GM10266 (cell line): ENCODE data around the gene P2RX6.
"Not testable (repeated sequence)": the region's sequence is repeated elsewhere in the genome, so short reads cannot be mapped to it uniquely, and the experiment has no call there.

Experiments used
- DNase-seq: peaks from one replicate; pipeline ENCODE4 v3.0.0; 2012; ENCODE audit errors: extremely low spot score
- CTCF ChIP-seq: IDR thresholded peaks from 2 replicates; pipeline ENCODE4 v1.5.1; 2012; ENCODE audit warnings: mild to moderate bottlenecking, low read depth; ENCODE audit not compliant: control insufficient read depth, insufficient read depth; ENCODE audit errors: missing control alignments

P2RX6 gene

DNA sequence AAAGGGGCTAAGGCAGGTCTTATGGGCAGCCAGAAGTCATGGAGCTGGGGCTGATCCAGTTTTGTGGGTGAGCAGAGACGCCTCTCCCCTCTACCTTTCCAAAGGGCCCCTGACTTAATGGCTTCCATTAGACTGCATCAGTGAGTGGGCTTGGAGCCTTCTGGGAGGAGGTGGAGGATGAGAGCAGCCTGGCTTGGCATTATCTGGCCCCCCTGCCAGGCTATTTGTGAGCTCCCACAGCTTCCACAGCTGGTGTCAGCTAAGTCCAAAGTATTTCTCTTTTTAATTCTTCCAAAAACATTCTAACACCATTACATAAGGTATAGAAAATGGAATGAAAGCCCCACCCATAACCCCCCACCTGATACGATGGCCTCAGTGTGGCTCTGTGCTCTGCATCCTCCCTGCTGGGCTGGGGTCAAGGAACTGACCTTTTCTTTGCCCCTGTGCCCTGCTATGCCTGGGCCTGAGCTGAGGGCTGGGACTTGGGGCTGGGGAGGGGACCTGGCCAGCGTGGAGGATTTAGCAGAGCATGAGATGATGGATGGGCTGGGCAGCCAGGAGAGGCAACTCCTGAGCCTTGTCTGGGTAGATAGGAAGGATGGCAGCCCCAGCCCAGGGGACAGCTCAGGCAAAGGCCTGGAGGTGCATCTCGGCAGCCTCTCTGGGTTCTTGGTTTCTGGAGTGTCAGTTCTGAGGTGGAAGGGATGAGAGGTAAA is 43.9 kb upstream of the P2RX6 start:
- DNase-seq = no peak
- TF ChIP-seq CTCF = no peak

- not testable (repeated sequence) for DNase-seq
These were observed 42.8 kb upstream of the P2RX6 start for GRCh38 chr22:20972014-20972694.

GRCh38 chr22:20972933-20973577 is 41.9 kb upstream of the P2RX6 start:
- DNase-seq = no peak
- TF ChIP-seq CTCF = no peak

GRCh38 chr22:20973634-20974286 is 41.2 kb upstream of the P2RX6 start:
- no peak for DNase-seq
- no peak for TF ChIP-seq CTCF

DNA sequence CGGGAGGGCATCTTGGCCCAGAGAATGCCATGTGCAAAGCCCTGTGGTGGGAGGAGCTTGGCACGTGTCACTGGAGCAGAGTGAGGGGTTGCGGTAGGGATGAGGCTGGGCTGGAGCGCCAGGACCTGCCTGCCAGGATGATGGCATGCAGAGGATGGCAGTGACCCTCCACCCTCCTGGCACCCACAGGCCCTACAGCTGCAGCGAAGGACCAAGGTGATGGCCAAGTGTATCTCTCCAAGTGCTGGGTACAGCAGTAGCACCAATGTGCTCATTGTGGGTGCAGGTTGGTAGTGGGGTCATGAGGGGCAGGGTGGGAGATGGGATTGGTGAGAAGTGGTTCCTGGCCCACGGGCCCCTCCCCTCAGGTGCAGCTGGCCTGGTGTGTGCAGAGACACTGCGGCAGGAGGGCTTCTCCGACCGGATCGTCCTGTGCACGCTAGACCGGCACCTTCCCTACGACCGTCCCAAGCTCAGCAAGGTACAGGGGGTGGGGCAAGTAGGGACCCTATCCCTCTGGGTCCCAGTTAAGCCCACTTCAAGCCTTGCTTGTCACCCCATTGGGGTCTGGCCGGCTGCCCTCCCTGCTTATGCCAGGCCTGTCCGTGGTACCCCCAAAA is 40.5 kb upstream of the P2RX6 start:
- DNase-seq = no peak
- TF ChIP-seq CTCF = no peak

- no peak for DNase-seq
- TF ChIP-seq CTCF = no peak
These were observed 39.2 kb upstream of the P2RX6 start for GRCh38 chr22:20975541-20976290.
